Stimulated activated CD4-positive, alpha-beta T cell treated with anti-CD3 and anti-CD28 coated beads, Interleukin-15, amount 100 ng/mL, for 24 hours (primary cell): ENCODE measurements around the gene MGST2.

ENCODE experiments used
- DNase-seq: peaks from one replicate; pipeline ENCODE4 v3.0.0-alpha.2; 2020

The MGST2 gene

GRCh38 chr4:139712882-139713281 is 47.3 kb downstream of the MGST2 start:
- no peak for DNase-seq

- no peak for DNase-seq
Measured at GRCh38 chr4:139715746-139716391, 50.2 kb downstream of the MGST2 start.

- DNase-seq = no peak
Measured at GRCh38 chr4:139718358-139718757, 52.7 kb downstream of the MGST2 start.

GRCh38 chr4:139718833-139719232 is 53.2 kb downstream of the MGST2 start:
- no peak for DNase-seq

- DNase-seq = no peak
Measured at GRCh38 chr4:139719381-139720101, 53.9 kb downstream of the MGST2 start.

GRCh38 chr4:139720806-139721205 is 55.2 kb downstream of the MGST2 start:
- DNase-seq = no peak

- DNase-seq = no peak
Measured at GRCh38 chr4:139721789-139722188, 56.2 kb downstream of the MGST2 start.

GRCh38 chr4:139725236-139725635 is 59.6 kb downstream of the MGST2 start:
- no peak for DNase-seq

- DNase-seq = no peak
Measured at GRCh38 chr4:139726615-139727014, 61.0 kb downstream of the MGST2 start.

- no peak for DNase-seq
Measured at GRCh38 chr4:139728146-139728545, 62.5 kb downstream of the MGST2 start.

GRCh38 chr4:139728840-139729239 is 63.2 kb downstream of the MGST2 start:
- no peak for DNase-seq

GRCh38 chr4:139732991-139733570 is 67.5 kb downstream of the MGST2 start:
- DNase-seq = no peak

- no peak for DNase-seq
Measured at GRCh38 chr4:139734201-139734874, 68.7 kb downstream of the MGST2 start.

- DNase-seq = peak; percentile 78
Measured at GRCh38 chr4:139734875-139735380, 69.3 kb downstream of the MGST2 start.

GRCh38 chr4:139735381-139736273 is 70.0 kb downstream of the MGST2 start:
- DNase-seq = peak; percentile 20

- peak; percentile 18 for DNase-seq
Measured at GRCh38 chr4:139736274-139736660, 70.6 kb downstream of the MGST2 start.

GRCh38 chr4:139736661-139737060 is 71.0 kb downstream of the MGST2 start:
- DNase-seq = no peak

GRCh38 chr4:139738846-139739613 is 73.4 kb downstream of the MGST2 start:
- no peak for DNase-seq

- DNase-seq = no peak
Measured at GRCh38 chr4:139740121-139740520, 74.5 kb downstream of the MGST2 start.

GRCh38 chr4:139740531-139741041 is 75.0 kb downstream of the MGST2 start:
- DNase-seq = no peak

GRCh38 chr4:139743027-139743426 is 77.4 kb downstream of the MGST2 start:
- DNase-seq = no peak
